ENCODE results near the gene NUDT4.
"Not testable (repeated sequence)": the region's sequence is repeated elsewhere in the genome, so short reads cannot be mapped to it uniquely, and the experiment has no call there.

NUDT4 gene

DNA sequence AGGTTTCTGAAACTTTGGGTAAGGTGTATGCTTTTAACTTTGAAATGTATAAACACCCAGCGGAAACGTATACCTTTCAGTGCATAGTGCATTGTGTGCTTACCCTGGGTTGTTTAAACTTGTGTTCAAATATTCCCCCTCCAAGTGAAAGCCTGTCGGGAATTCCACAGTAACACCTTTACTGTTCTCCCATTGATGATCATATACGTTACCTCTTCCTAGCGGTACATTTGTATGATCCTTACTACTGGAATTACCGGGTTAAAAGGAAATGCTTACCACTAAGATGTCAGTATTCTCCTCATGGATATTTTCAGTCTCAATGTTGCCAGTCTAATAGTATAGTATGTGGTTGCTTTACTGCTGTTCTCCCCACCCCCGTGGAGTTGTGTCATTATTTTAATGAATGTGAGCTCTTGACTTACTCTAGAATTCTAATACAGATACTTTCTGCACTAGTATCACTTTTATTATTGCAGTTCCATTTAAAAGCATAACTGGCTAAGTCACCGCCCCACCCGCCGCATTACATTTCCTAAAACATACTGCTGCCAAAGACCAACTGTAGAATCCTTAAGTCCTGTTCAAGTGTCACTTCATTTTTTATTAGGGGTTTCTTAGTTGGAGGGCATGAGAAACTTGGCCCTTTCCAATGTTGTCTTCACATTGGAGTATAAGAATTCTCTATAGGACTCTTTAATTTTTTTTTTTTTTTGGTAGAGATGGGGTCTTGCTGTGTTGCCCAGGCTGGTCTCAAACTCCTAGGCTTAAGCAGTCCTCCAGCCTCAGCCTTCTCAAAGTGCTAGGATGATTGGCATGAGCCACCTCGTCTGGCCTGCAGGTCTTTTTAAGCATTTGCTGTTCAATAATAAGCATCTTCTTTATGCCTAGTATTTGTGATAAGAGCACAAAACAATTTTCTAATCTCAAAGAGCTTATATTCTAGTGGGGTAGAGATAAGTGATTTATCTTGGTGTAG is 24.9 kb downstream of the NUDT4 start:
- DNase-seq: no peak

- no peak for DNase-seq
Measured at GRCh38 chr12:93403988-93404803, 26.5 kb downstream of the NUDT4 start.

- no peak for DNase-seq
Measured at GRCh38 chr12:93404961-93405849, 27.5 kb downstream of the NUDT4 start.

DNA sequence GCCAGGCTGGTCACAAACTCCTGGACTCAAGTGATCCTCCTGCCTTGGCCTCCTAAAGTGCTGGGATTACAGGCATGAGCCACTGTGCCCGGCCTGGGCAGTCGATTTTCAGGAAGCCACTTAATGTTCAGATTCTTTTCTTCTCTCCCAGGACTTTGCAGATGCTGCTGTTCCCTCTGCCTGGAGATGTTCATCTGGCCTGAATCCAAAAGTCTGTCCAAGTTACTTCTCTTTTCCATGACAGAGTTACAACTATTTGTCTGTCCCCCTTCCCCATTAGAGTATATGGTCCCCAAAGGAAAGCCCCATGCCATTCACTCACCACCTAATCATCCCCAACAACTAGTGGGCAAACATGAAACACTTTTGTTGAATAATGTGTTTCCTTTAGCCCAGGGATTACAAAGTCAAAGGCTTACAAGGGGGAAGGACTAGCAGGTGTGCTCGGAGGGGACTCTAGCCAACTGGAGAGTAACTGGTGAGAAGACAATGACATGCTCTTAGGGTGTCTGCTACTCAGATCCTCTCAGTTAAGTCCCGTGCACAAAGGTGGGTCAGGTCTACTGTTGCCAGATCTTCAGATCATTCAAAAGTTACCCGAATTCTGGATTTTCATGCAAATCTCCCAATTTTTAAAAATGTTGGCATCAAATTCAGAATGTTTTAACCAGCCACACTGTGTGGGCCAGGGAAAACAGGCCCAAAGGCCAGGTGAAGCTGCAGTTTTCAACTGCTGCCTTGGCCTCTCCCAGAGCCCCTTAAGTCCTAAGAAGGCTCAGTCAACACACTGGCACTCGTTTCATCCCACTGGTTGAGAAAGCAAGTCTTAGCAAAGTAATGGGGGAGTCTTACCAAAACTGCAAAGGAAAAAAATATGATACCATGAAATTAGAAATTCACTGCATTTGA is 29.6 kb downstream of the NUDT4 start:
- no peak for DNase-seq

GRCh38 chr12:93407963-93408283 is 30.2 kb downstream of the NUDT4 start:
- no peak for DNase-seq

DNA sequence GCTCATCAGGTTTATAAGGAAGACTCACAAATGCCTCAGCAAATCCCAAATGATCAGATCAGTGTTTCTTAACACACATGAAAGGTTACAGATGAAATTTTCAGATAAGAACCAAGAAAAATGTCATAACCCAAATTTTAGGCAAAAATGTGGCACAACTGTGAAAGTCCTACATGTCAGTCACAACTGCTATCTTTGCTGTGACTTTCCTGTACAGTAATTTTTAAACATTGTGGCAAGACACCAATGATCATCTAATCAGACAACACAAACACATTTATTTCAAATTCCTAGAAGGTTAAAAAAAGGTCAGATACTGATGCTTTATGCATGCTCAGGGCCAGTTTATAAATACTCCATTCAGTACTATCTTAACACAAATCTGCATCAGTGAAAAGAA is 31.1 kb downstream of the NUDT4 start:
- DNase-seq: no peak

- not testable (repeated sequence) for DNase-seq
Measured at GRCh38 chr12:93409343-93410187, 31.8 kb downstream of the NUDT4 start.

DNA sequence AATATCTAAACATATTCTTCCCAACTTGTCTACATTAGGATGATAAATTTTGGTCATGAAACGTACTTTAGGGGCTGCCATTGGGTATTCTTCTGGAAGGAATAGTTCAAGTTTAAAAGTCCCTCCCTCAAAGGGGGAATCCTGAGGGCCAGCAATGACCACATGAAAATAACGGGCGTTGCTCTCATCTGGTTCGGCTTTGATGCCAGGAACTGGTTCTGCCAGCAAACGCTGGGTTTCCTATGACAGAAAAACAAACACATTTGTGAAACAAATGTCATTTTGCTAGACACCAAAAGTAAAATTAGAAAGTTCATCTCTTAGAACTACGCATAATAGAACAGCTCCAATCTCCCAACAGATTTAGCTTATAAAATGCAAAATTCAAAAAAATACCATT is 33.3 kb downstream of the NUDT4 start:
- DNase-seq: not testable (repeated sequence)

DNA sequence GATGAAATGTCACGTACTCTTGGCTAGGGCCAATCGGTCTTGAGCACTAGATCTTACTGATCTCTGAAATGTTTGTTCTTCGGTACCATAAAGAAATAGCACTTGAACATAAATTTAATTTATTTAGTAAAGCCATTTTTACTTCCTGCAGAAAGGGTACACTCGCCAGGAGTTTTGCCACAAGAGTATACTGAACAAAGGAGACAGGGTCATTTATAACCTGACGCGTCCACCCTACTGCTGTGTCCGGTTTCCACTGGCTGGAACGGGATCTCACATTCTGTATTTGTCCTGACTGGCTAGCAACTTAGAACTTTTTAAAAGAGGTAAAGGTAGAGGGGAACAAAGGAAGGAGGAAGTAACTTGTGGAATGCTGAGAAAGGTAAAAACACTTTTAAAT is 34.7 kb downstream of the NUDT4 start:
- DNase-seq: not testable (repeated sequence)

DNA sequence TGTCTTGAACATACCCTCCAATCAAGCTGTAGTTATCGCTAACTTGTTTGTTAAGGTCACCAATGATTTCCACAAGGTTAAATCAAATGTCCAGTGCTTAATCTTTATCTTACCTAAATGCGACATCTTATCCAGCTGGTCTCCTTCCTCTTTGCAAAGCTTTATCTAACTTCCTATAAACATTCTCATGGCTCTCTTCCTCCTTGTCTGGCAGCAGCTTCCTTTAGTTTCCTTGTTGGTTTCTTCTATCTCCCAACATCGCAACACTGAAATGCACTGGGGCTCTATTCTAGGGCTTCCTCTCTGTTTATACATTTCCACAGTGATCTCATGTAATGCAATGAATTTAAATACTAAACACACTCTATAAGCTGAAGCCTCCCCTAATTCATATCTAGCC is 35.3 kb downstream of the NUDT4 start:
- peak; percentile 8 for DNase-seq

GRCh38 chr12:93415723-93416464 is 38.2 kb downstream of the NUDT4 start:
- no peak for DNase-seq

GRCh38 chr12:93417967-93418480 is 40.3 kb downstream of the NUDT4 start:
- no peak for DNase-seq

DNA sequence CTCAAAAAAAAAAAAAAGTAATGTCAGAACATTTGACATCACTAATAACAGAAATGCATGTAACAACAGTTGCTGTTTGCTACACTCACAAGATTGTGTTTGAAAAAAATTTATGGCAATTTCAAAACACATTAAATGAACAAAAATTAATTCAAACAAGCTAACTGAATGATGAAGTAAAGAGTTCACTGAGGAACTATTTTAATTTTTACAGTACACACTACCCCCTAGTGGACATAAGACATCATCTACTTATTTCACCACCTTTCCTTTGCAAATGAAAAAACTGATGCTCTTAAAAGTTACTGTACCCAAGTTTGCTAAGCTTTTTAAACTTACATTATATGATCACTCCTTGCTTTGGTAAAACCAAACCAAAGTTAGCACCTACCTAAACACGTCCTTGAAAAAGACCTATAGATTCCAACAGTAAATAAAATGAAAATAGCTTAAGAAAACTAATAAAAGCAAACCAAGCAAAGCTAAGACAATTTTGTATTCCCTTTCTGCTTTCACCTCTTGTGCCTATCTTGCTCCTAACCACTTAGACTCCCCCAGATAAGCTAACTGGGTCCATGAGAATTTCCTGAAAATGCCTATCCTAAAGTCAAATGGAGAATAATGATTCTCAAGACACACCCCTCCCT is 41.8 kb downstream of the NUDT4 start:
- peak; percentile 26 for DNase-seq

DNA sequence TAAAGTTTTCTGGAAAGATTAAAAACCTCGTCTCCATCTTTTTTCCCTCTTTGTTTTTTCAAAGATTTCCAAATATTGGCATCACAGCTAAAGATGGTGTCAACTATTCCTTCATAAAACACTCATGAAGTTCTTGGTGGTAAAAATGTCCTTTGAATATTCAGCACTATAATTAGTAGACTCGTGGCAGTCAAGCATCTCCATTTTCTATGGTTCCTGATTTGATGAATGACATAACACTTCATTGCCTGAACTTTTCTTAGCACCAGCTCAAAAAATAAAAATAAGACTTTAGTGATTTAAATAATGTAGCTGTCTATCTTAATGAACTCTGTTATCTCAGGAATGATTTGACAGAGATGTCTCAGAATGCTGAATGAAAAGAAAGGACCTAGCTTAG is 44.3 kb downstream of the NUDT4 start:
- DNase-seq: no peak

DNA sequence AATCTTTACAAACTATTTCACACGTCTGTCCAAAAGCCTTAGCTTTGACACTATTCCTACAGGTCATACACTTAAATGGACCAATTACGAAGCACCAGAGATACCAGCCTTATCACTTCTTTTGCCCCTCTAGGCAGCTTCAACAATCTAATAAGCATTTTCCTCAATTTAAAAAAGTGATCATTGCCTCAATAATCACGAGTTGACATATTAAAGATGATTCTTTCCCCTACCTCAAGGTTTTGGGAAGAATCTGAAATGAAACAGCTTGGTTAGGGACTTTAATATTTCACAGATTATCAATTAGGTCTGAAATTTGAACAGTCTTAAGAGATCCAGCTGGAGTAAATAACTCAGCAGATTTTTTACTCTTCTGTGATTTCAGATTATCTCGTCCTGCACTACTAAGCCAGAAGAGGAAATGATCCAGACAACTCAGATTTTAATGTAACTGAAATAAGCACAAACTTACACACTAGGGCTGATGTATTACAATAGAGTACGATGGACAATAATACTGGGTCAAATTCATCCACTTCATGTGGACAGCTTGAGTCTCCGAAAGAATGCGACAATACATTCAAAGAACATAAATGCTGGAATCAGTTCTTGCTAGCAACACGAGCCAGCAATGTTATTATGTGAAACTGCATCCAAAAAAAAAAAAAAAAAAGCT is 48.1 kb downstream of the NUDT4 start:
- DNase-seq: no peak

DNA sequence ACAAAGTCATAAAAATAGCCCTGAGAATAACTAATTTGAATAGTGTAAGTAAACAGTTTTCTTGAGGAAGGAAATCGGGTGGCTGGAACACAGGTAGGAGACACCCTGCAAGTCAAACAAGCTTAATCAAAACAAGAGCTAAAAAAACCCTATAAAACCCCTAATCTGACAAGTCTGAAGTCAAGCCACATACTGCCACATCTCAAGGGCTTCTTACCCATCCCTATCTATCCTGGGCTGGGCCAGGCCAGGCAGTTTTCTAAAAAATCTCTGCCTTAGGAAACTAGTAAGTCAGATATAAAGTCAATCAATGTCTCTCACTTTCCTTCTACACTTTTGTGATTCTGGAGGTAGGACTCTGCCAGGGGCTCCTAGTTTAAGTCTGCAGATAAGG is 48.7 kb downstream of the NUDT4 start:
- DNase-seq: no peak

DNA sequence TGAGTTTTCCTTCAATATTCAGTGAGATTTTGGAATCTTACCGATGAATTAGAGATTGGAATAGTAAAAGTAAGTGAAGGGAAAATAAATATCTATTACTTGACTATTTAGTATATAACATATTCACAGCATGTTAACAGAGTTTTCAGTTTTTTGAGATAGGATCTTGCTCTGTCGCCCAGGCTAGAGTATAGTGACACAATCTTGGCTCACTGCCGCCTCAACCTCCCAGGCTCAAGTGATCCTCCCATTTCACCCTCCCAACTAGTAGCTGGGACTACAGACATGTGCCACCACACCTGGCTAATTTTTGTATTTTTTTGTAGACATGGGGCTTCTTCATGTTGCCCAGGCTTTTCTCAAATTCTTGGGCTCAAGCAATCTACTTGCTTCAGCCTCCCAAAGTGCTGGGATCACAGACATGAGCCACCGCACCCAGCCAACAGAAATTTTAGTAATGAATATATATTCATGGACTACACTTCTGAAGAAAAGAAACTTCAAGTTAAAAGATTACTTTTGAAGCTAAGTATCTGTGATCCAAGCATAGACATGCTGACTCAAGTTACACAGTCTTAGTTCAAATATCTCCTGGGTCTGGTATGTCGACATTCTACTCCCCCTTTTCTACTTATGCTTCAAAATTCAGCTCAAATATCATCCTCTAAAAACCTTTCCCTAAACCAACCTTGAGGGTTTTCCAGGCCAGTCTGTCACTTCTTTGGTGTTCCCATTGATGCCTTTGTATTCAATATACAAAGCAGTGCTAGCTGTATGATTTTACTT is 50.2 kb downstream of the NUDT4 start:
- DNase-seq: no peak

DNA sequence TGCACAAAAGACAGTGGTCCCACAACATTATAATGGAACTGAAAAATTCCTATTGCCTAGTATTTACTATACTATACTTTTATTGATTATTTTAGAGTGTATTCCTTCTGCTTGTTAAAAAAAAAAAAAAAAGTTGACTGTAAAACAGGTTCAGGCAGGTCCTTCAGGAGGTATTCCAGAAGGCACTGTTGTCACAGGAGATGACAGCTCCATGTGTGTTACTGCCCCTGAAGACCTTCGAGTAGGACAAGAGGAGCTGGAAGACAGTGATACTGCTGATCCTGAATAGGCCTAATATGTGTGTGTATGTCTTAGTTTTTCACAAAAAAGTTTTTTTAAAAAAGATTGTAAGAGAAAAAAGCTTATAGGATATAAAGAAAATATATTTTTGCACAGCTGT is 51.7 kb downstream of the NUDT4 start:
- DNase-seq: no peak
